CD14-positive monocyte (primary cell): Measurements from ENCODE around the gene RHOG. TPM values are rescaled to one million over a fixed set of nuclear protein-coding genes. Genes with fewer than 3 reads are reported as not detected.
A peak's percentile ranks its signal among the peaks of the same experiment; 100 is the strongest.

ENCODE experiments used
- DNase-seq, 3 donors: peaks; one replicate each; pipeline ENCODE4 v3.0.0-alpha.2; 2011 to 2022
- H2AFZ ChIP-seq: 2 replicates; pipeline ENCODE4 v1.6.0; 2012; ENCODE audit warnings: mild to moderate bottlenecking, low read depth, low read length, inconsistent platforms; ENCODE audit not compliant: insufficient read depth, poor library complexity, severe bottlenecking
- H3K27ac ChIP-seq, 2 donors: 1 replicate in 1 of 2; 2 replicates in 1 of 2; pipeline ENCODE4 v1.5.1; 2012 to 2013; ENCODE audit warnings: low read length in 2 of 2, control low read depth in 1 of 2, inconsistent platforms in 1 of 2, low read depth in 1 of 2, mild to moderate bottlenecking in 1 of 2
- H3K27me3 ChIP-seq, 2 donors: one replicate each; pipeline versions ENCODE4 v1.6.0 to v1.6.1; 2011 to 2013; ENCODE audit warnings: low read length in 2 of 2; ENCODE audit not compliant: control insufficient read depth in 2 of 2, insufficient read depth in 2 of 2
- H3K36me3 ChIP-seq, 2 donors: replicated peaks in 1 of 2; 1 replicate in 1 of 2; 2 replicates in 1 of 2; pipeline versions ENCODE4 v1.5.1 to v1.6.1; 2012 to 2013; ENCODE audit warnings: low read length in 2 of 2, control low read depth in 1 of 2, inconsistent platforms in 1 of 2, mild to moderate bottlenecking in 1 of 2; ENCODE audit not compliant: insufficient read depth in 2 of 2, control insufficient read depth in 1 of 2
- H3K4me1 ChIP-seq, 2 donors: 1 replicate in 1 of 2; 2 replicates in 1 of 2; pipeline versions ENCODE4 v1.5.1 to v1.6.1; 2012 to 2013; ENCODE audit warnings: low read length in 2 of 2, control low read depth in 1 of 2, inconsistent platforms in 1 of 2, mild to moderate bottlenecking in 1 of 2, moderate library complexity in 1 of 2; ENCODE audit not compliant: insufficient read depth in 2 of 2, control insufficient read depth in 1 of 2
- H3K4me2 ChIP-seq: replicated peaks from 2 replicates; pipeline ENCODE3; 2012; ENCODE audit warnings: low read length, moderate library complexity, mild to moderate bottlenecking; ENCODE audit not compliant: poor library complexity, severe bottlenecking; ENCODE audit errors: extremely low read depth
- H3K4me3 ChIP-seq, 3 experiments: fragments of 200-600 bp in 1 of 3; sonication (generic) in 1 of 3; replicated peaks in 1 of 3; 1 replicate in 2 of 3; 2 replicates in 1 of 3; pipeline ENCODE4 v1.5.1; 2011 to 2013; ENCODE audit warnings: low read length in 3 of 3, mild to moderate bottlenecking in 3 of 3, control low read depth in 2 of 3, low read depth in 2 of 3, inconsistent platforms in 1 of 3, moderate library complexity in 1 of 3
- H3K79me2 ChIP-seq: 2 replicates; pipeline ENCODE4 v1.6.0; 2012; ENCODE audit warnings: mild to moderate bottlenecking, control low read depth, inconsistent platforms, low read length, moderate library complexity; ENCODE audit not compliant: insufficient read depth
- H3K9ac ChIP-seq: 2 replicates; pipeline ENCODE4 v1.6.0; 2017; ENCODE audit warnings: low read length, mild to moderate bottlenecking; ENCODE audit not compliant: insufficient read depth, poor library complexity, severe bottlenecking
- H3K9me3 ChIP-seq, 2 donors: replicated peaks in 1 of 2; 1 replicate in 1 of 2; 2 replicates in 1 of 2; pipeline versions ENCODE4 v1.5.1 to v1.6.1; 2012 to 2013; ENCODE audit warnings: low read length in 2 of 2, control low read depth in 1 of 2; ENCODE audit not compliant: control insufficient read depth in 1 of 2, insufficient read depth in 1 of 2
- H4K20me1 ChIP-seq: 2 replicates; pipeline ENCODE4 v1.6.0; 2012; ENCODE audit warnings: mild to moderate bottlenecking, low read length, control low read depth, moderate library complexity; ENCODE audit not compliant: insufficient read depth
- H3K27ac Mint-ChIP-seq, 7 donors: one replicate each; pipeline ENCODE4 v1.8.0; 2020; ENCODE audit warnings: mild to moderate bottlenecking in 7 of 7, mixed read lengths in 7 of 7, moderate library complexity in 6 of 7, inconsistent platforms in 2 of 7
- H3K27me3 Mint-ChIP-seq, 3 donors: one replicate each; pipeline ENCODE4 v1.8.0; 2021 to 2022; ENCODE audit warnings: low read depth in 3 of 3, mild to moderate bottlenecking in 3 of 3, mixed read lengths in 3 of 3, moderate library complexity in 3 of 3, inconsistent platforms in 1 of 3
- H3K36me3 Mint-ChIP-seq, 2 donors: one replicate each; pipeline ENCODE4 v1.8.0; 2020; ENCODE audit warnings: mixed read lengths in 2 of 2, inconsistent platforms in 1 of 2, mild to moderate bottlenecking in 1 of 2
- H3K4me1 Mint-ChIP-seq: one replicate; pipeline ENCODE4 v1.8.0; 2020; ENCODE audit warnings: mild to moderate bottlenecking, mixed read lengths
- H3K4me3 Mint-ChIP-seq, 2 donors: one replicate each; pipeline ENCODE4 v1.8.0; 2020; ENCODE audit warnings: mild to moderate bottlenecking in 2 of 2, mixed read lengths in 2 of 2, moderate library complexity in 1 of 2
- H3K9me3 Mint-ChIP-seq, 7 donors: one replicate each; pipeline ENCODE4 v1.8.0; 2020 to 2022; ENCODE audit warnings: mixed read lengths in 7 of 7, mild to moderate bottlenecking in 6 of 7, moderate library complexity in 6 of 7, inconsistent platforms in 2 of 7
- CTCF ChIP-seq: fragments of 200-600 bp; IDR thresholded peaks from one replicate; pipeline ENCODE4 v1.8.0; 2022; ENCODE audit warnings: antibody characterized with exemption, mild to moderate bottlenecking
- WGBS: methylation state at CpG from one replicate; pipeline ENCODE4 v1.1.5; 2013; ENCODE audit warnings: missing lambda C conversion rate; ENCODE audit not compliant: insufficient coverage; 5-methylcytosine and 5-hydroxymethylcytosine counted together
- intact Hi-C, 2 donors: fragments of 100-400 bp; cut with micrococcal nuclease; formaldehyde crosslinking; loops; one replicate each; pipeline versions ENCODE4 v1.15.0 to v1.15.1; 2023
- polyA plus RNA-seq, 3 donors: library from polyadenylated mRNA; depleted of rRNA in 1 of 3; unstranded in 2 of 3; stranded (reverse) in 1 of 3; fragments of 300-500 nt in 2 of 3; fragments of >200 nt in 1 of 3; fragmentation: Illumina TruSeq in 2 of 3; gene quantifications; 1 replicate in 2 of 3; 2 replicates in 1 of 3; pipeline ENCODE4 v1.2.3, GENCODE V29; 2012 to 2021
- small RNA-seq: library from RNA; depleted of rRNA; stranded (forward); fragments of <200 nt; gene quantifications from one replicate; pipeline ENCODE3, GENCODE V24; 2012; ENCODE audit warnings: low read depth; ENCODE audit not compliant: insufficient read length

RHOG gene
- polyA plus RNA-seq, 3 donors: 315 to 505 (median 458) TPM

DNA sequence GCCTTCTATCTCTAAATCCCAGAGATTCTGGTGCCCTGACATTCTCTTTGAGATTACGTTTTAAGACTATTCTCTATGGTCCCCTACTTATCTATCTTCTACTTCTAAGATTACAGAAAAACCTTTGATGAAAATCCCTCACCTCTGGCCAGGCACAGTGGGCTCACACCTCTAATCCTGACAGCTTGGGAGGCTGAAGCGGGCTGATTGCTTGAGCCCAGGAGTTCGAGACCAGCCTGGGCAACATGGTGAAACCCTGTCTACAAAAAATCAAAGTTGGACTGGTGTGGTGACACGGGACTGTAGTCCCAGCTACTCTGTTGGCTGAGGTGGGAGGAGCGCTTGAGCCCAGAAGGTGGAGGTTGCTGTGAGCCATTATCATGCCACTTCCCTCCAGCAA lies 57.8 kb downstream of the RHOG start:
- H2AFZ ChIP-seq: no peak overlapping the region
- H3K4me1 ChIP-seq: peaks cover 48 to 62% of the 10 kb centered on the region in 2 donors
- H3K9me3 Mint-ChIP-seq: peaks cover 0 to under 1% (median 0%) of the 10 kb centered on the region in 7 donors
- H3K27ac ChIP-seq: peak overlapping the region; percentile 8 to 88
- H3K4me3 ChIP-seq: no peak overlapping the region
- peaks cover 29 to 49% of the 10 kb centered on the region in 2 donors for H3K36me3 Mint-ChIP-seq
- H3K4me2 ChIP-seq: no peak overlapping the region
- peak overlapping the region; percentile 87 to 94 (median 92) for H3K27ac Mint-ChIP-seq
- no peak for TF ChIP-seq CTCF
- no peak for DNase-seq
- peaks cover 60% of the 10 kb centered on the region for H4K20me1 ChIP-seq
- no peak overlapping the region for H3K9ac ChIP-seq
- H3K9me3 ChIP-seq: no peaks in the 10 kb centered on the region
- H3K36me3 ChIP-seq: peaks cover 27 to 40% of the 10 kb centered on the region in 2 donors
- no peak overlapping the region for H3K4me3 Mint-ChIP-seq
- H3K27me3 Mint-ChIP-seq: no peaks in the 10 kb centered on the region
- H3K27me3 ChIP-seq: no peaks in the 10 kb centered on the region
- intact Hi-C loops: loop anchor here in 1 of 2 donors (10.0 kb wide), 1 partner anchor 58 kb away; no protein-coding TSS in a partner anchor
- H3K79me2 ChIP-seq: peaks cover 96% of the 10 kb centered on the region
- 100% methylated on average over 2 of the region's 5 CpGs for WGBS
- H3K4me1 Mint-ChIP-seq: peaks cover 56% of the 10 kb centered on the region

- intact Hi-C loops: loop anchor here in 1 of 2 donors (10.0 kb wide), 1 partner anchor 57 kb away; no protein-coding TSS in a partner anchor
- DNase-seq: peak; percentile 79 to 94 (median 91)
- Histone ChIP-seq H3K9ac (no peak overlapping the region), H3K4me3 (no peak overlapping the region), H3K79me2 (peaks cover 92% of the 10 kb centered on the region), H2AFZ (no peak overlapping the region), H3K9me3 (no peaks in the 10 kb centered on the region), H3K36me3 (peaks cover 42 to 55% of the 10 kb centered on the region in 2 donors), H3K4me1 (peaks cover 33 to 47% of the 10 kb centered on the region in 2 donors), H4K20me1 (peaks cover 54% of the 10 kb centered on the region), H3K27me3 (no peaks in the 10 kb centered on the region), H3K4me2 (peak overlapping the region; percentile 36), H3K27ac (peak overlapping the region in 1 of 2 donors; percentile 88)
- Mint-ChIP-seq H3K27me3 (no peaks in the 10 kb centered on the region), H3K4me1 (peaks cover 41% of the 10 kb centered on the region), H3K27ac (peak overlapping the region; percentile 81 to 94 (median 91)), H3K4me3 (no peak overlapping the region), H3K9me3 (peaks cover 0 to 4% (median 0%) of the 10 kb centered on the region in 7 donors), H3K36me3 (peaks cover 38 to 62% of the 10 kb centered on the region in 2 donors)
- no peak for TF ChIP-seq CTCF
- WGBS: no CpG with 5 or more reads among the region's 2 CpGs
Observed at GRCh38 chr11:3781423-3781822, 59.3 kb downstream of the RHOG start.

Small RNA genes within 50 kb of the gene (small RNA-seq; reads per million reads assigned to genes)
- gene RNU7-50P: not detected

Other genes starting within 250 kb of the RHOG start
- gene ART5, start 199.0 kb downstream of the RHOG start, polyA plus RNA-seq: not detected
- not detected for gene ART1, start 195.8 kb downstream of the RHOG start, polyA plus RNA-seq
- under 1 TPM in 1 of 3 donors, not detected in 2; 0.73 TPM for gene CHRNA10, start 169.6 kb downstream of the RHOG start, polyA plus RNA-seq
- gene NUP98, start 43.4 kb downstream of the RHOG start, polyA plus RNA-seq: 10 to 100 TPM; 19.6 to 76.2 (median 28.5) TPM
- gene PGAP2, start 32.4 kb downstream of the RHOG start, polyA plus RNA-seq: 10 to 100 TPM in 1 of 3 donors, 1 to 10 TPM in 2; 5.8 to 17.9 (median 6.8) TPM
- 10 to 100 TPM; 14.0 to 68.6 (median 21.0) TPM for gene STIM1, start 14.7 kb upstream of the RHOG start, polyA plus RNA-seq